ENCODE data around the gene TOR1A.

- TF ChIP-seq, protein P1, sequence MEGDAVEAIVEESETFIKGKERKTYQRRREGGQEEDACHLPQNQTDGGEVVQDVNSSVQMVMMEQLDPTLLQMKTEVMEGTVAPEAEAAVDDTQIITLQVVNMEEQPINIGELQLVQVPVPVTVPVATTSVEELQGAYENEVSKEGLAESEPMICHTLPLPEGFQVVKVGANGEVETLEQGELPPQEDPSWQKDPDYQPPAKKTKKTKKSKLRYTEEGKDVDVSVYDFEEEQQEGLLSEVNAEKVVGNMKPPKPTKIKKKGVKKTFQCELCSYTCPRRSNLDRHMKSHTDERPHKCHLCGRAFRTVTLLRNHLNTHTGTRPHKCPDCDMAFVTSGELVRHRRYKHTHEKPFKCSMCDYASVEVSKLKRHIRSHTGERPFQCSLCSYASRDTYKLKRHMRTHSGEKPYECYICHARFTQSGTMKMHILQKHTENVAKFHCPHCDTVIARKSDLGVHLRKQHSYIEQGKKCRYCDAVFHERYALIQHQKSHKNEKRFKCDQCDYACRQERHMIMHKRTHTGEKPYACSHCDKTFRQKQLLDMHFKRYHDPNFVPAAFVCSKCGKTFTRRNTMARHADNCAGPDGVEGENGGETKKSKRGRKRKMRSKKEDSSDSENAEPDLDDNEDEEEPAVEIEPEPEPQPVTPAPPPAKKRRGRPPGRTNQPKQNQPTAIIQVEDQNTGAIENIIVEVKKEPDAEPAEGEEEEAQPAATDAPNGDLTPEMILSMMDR (IDR thresholded peaks at IDR 0.05): no peak
- TF ChIP-seq POLR2A (IDR thresholded peaks at IDR 0.05): no peak
Observed at GRCh38 chr9:129834489-129835127, 10.7 kb upstream of the TOR1A start.
